HG03039 (cell line): ENCODE data around the gene LAD1.

Experiments used
- ATAC-seq: cut with Tn5 transposase; IDR thresholded peaks from one replicate; pipeline ENCODE4 v1.9.1; 2021; ENCODE audit warnings: mild to moderate bottlenecking, moderate library complexity; ENCODE audit not compliant: unreplicated experiment

The LAD1 gene

DNA sequence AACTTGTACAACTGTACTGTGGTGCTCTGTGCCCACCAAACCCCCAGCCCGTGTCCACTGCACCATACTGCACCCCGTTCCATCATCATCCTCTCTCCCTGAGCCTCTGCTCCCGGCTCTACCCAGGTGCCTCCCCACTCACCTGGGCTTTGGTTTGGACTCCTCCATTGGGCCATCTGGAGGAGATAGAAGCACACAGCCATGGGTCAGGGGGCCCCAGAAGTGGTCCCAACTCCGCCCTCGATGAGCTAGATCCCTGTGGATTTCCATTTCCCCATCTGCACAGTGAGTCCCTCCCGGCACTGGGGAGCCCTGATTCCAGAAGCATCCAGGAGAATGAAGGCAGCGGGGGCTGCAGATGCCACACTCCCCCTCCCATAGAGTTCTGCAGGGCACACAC lies 32.4 kb downstream of the LAD1 start:
- ATAC-seq, result no peak

DNA sequence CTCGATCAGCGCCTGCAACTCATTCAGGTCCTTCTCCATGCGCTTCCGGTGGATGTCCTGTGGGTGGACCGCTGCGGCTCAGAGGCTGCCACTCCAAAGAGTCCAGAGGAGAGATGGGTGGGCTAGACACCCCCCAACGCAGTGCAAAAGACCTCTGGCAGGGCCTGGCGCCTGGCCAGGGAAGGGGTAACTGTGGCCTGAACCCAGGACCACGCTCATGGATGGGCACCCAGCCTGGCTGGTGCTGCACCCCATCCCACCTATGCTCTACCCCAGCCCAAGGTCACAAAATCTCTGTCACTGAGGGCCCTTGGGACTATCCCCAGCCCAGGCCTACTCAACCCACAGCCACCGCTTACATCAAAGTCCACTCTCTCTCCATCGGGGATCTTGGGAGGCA lies 33.9 kb downstream of the LAD1 start:
- ATAC-seq, result no peak

DNA sequence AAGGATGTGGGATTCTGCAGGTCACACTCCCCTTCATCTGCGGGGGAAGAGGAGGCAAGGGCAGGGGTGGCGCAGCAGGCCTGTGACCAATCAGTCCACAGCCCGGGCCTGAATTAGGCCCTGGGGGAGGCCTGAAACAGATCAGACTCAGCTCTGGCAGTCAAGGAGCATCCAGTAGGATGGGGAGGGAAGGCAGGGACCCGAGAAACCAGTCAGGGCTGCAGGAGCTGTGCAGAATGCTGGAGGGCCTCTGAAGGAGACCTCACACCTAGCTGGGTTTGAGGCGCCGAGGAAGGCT lies 34.4 kb downstream of the LAD1 start:
- ATAC-seq, result no peak

DNA sequence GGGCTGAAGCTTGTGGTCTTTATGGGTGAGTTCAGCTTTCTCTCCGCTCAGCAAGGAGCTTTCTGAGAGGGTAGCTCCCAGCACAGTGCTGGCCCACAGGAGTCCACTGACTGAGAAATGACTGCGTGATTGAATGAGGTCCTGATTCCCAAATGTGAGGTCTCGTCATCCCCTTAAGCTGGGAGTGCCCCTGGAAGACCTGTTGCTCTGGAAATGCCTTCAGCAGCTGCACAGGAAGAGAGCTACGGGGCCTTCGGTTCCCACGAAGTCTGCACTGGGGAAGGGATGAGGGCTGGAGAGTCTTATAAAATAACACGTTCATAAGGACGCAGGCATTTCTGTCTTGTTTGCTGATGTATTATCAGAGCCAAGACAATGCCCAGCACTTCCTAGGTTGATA lies 35.7 kb downstream of the LAD1 start:
- ATAC-seq, result no peak

DNA sequence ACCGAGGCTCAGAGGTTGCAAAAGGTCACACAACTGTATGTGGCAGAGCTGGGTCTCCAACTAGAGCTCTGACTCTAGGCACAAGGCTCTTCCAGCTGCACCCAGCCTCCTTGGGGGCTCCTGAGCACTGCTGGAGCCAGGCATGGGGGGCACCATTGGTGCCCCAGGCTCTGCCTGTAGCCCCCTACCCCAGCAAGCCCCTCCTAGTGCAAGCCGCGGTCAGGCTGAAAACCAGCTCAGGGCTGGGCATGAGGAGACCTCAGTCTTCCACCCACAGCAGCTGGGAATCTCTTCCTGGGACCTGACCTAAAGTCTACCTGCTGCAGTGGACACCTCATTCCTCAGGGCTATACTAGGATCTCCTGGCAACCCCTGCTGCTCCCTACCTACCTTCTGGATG lies 36.2 kb downstream of the LAD1 start:
- no peak for ATAC-seq

DNA sequence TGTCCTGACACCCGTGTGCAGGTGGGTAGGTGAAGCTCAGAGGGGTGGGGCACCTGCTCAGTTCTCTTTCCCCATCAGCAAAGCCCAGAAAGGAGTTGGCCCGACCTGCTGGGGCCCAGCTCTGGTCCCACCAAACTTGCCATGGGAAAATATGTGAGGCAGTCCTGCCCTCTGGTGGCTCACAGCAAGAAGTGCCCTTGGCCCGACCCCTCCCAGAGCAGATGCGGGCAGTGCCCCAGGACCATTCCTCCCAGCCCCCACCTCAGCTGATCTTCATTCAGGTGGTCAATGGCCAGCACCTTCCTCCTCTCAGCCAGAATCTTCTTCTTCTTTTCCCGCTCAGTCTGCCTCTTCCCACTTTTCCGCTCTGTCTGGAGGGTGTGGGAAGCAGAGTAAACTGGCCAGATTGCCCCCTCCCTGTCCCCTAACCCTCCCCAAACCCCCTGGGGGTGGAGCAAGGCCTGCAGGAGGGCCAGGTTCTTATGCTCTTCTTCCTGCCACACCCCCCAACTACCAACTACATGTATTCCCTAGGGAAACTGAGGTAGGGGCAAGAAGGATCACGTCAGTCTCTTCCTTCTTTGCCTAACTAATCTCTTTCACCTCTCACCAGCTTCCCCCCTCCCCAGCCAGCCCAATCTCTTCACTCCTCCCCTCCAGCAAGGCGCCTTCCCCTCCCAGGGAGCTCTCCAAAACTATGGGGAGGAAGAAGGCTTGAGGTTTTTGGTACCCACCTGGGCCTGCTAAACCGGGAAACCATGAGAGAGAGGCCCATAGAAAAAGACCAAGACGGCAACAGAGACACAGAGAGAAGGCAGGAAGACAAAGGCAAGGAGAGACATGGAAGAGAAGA lies 37.2 kb downstream of the LAD1 start:
- ATAC-seq, result no peak

DNA sequence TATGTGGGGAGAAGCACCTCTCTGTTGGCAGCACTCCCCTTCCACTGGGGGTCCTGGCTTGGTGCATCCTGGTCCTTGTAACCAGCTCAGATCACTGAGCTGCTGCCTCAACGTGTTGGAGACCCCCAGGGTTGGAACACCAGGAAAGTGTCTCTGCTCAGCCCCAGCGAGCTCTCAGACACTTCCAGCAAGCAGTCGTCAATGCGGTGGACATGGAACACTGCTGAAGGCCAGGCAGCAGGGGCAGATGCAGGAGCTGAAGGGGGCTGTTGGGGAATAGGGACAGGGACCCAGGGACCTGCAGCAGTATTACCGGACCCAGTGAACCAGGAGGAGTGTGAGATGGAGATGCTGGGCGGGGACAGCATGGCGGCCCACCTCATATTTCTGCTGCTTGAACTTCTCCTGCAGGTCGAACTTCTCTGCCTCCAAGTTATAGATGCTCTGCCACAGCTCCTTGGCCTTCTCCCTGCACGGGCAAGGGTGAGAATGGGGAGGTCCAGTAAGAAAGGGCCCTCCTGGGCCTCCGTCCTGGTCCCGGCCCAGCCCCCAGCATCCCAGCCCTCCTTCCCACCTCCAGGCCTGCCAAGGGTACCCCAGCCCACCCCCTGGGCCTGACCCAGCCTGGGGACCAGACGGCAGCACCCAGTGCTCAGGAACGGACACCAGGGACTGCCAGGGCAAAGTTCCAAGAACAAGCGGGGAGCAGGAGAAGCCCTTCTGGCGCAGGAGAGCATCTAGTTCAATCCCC lies 38.0 kb downstream of the LAD1 start:
- ATAC-seq, result no peak

DNA sequence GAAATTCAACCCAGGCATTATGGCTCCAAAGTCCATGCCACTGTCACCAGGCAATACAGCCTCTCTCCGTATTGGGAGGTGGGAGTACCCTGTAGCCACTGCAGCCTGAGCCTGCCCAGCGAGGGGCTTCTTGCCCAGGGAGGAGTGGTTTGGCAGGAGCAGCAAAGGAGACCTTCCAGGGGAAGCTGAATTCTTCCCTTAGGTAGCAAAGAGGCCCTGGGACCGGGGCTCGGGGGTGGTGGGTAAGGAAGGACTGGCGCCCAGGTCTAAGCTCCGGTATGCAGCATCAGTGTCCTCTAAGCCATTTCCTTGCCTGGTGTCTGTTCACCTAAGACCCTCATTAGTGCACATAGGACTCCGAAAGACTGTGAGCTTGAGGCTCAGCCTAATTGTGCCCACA lies 38.6 kb downstream of the LAD1 start:
- no peak for ATAC-seq

DNA sequence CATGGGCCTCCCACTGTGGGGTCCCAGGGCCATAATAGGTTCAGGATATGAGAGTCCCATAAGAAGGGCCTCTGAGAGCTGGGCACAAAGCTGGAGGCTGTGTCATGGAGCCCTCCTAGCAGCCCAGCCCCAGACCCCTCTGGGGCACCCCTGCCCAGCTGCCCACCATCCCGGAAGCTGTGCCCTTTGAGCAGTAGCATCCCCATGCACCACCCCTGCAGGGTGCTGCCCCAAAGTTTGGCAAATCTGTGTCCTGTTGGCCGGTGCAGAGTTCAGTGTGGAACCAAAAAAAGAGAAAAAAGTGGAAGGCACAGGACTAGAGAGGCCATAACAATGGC lies 39.3 kb downstream of the LAD1 start:
- no peak for ATAC-seq

DNA sequence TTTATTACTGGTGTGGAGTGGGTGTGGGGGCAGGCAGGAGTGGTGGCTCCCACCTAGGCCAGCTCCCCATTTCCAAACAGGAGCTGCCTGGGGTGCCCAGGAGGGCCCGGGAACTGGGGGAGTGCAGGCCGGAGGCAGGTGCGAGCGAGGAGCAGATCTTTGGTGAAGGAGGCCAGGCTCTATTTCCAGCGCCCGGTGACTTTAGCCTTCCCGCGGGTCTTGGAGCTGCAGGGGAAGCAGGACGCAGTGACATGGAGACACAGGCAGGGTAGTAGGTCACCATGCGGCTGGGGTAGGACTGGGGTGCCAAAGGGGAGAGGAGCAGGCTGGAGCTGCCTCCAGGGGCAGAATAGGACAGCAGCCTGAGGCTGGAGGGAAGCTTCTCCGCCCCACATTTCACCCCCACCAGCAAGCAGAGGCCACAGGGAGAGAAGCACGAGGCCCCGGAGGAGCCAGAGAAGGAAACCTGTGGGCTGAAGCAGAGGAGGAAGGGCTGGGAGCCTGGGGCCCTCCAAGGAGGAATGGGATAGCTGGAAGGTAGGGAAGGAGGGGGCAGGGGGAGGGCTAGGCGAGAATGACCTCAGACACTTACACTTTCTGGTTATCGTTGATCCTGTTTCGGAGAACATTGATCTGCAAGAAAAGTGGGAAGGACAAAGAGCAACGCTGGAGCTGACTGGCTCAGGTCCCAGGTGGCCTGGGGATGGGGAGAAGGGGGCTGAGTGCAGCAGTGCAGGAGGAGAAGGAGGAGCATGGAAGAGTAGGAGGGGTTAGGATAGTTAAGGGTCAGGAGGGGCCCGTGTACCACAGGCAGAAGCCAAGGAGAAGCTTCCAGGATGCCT lies 39.9 kb downstream of the LAD1 start:
- no peak for ATAC-seq

DNA sequence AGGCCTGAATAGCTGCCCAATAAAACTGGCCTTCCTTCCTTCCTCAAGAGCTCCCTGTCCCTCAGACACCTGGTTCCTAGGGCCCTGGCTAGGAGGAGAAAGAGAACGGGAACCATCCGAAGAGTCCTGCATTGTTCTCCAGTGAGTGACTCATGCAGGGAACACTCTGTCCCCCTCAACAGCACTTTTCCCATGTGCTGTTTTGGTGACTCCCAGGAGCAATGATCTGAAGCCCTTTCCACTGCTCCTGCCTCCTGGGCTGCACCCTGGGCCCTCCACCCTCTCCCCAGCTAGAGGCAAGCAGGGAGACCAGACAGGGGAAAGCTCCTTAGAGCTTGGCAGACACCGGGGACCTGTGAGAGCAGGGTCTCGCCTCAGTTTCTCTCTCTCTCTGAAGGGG lies 40.5 kb downstream of the LAD1 start:
- ATAC-seq, result no peak

DNA sequence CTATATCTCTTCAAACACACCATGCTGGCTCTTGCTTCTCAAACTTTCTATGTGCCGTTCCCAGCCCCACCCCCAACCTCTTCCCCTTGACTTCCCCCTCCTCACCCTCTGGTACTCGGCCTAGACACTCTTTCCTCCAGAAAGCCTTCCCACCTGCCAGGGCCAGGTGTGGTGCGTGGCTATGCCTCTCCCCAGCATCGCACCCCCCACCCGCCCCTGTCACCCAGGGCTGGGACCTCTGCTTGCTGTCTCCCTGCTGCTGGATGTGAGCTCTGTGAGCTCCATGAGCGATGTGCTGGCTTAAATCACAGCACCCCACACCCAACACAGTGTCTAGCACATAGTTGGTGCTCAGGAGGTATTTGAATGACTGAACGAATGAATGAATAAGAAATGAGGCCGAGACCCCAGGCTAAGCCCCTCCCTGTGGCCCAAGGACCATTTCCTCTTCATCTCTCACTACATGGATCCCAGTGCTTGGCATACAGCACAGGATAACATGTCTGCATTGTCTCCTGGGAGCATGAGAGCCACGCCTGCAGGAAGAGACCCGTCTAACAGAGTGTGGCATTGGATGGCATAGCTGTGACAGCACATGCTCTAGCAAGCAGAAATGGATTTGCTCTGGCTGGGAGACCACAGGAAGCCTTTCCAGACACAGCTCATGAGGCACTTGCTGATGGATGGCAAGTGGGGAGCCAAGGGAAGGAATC lies 41.3 kb downstream of the LAD1 start:
- no peak for ATAC-seq

DNA sequence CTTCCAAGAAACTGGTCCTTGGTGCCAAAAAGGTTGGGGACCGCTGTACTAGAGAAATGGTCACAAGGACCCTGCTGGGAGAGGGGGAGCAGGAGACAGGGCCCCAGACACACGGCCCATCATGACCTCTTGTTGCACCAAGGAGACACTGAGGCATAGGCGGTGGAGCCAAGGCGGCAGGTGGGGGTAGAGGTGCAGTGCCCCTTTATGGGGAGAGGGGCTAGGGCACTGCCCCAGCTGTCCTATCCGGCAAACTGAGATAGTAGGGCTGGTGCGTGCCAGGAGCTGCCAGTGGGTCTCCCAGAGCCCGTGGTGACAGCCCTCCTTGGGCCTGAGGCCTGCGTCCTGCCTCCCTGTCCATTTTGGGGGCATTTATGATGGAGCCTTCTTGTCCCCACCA lies 41.9 kb downstream of the LAD1 start:
- ATAC-seq, result no peak

DNA sequence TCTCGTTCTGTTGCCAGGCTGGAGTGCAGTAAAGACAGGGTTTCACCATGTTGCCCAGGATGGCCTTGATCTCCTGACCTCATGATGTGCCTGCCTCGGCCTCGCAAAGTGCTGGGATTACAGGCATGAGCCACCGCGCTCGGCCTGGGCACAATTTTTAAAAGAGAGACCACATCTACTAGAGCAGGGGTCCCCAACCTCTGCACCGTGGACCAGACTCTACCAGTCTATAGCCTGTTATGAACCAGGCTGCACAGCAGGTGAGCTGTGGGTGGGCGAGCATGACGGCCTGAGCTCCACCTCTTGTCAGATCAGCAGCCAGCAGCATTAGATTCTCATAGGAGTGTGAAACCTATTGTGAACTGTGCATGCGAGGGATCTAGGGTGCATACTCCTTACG lies 42.4 kb downstream of the LAD1 start:
- no peak for ATAC-seq

DNA sequence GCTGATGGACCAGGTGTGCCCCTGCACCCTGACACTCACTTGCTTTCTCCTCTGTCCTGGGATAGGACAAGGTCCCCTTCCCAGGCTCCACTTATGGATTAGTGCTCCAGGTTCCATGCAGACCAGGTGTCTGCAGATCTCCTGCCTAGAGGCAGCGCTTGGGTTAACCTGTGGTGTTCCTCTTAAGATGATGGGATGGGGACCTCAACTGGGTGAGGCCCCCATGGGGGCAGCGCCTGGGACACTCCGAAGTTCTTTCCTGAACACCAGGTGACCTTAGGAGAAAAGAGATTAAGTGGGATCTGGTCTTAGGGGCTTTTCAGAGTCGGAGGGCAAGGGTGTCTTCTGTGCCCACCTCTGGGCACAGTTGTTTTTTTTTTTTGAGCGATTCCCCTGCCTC lies 42.9 kb downstream of the LAD1 start:
- no peak for ATAC-seq

DNA sequence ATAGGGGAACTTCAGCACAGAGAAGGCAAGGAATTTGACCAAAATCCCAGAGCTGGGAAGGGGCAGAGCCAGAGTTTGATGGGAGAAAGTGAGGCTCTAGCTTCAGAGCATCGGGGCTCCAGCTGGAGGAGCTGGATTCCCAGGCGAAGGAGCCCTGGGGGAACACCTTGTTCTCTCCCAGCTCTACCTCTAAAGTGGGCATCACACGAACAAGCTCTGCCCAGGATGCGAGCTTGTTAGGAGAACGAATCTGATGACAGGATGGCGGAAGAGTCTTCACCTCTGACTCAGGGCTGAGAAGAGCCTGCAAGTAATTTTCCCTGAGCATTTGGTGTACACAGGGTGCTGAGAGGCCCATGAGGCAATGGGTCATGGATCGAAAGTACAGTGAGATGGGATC lies 43.7 kb downstream of the LAD1 start:
- no peak for ATAC-seq

DNA sequence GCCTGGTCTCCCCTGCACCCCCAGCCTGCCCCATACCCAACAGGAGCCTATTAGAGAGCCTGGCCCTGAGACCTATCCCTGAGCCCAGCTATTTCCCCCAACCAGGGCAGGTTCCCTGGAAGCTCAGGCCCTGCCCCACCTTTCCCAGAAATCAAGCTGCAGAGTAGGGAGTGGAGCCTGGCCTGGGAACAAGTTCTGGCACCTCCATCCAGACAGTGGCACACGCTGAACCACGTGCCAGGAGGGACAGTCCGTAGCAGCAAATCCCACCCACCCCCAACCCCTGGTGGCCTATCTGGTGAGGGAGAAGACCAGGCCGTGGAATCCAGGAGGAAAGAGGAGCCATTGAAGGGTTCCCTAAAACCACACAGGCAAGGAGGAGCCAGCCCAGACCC lies 44.2 kb downstream of the LAD1 start:
- no peak for ATAC-seq

DNA sequence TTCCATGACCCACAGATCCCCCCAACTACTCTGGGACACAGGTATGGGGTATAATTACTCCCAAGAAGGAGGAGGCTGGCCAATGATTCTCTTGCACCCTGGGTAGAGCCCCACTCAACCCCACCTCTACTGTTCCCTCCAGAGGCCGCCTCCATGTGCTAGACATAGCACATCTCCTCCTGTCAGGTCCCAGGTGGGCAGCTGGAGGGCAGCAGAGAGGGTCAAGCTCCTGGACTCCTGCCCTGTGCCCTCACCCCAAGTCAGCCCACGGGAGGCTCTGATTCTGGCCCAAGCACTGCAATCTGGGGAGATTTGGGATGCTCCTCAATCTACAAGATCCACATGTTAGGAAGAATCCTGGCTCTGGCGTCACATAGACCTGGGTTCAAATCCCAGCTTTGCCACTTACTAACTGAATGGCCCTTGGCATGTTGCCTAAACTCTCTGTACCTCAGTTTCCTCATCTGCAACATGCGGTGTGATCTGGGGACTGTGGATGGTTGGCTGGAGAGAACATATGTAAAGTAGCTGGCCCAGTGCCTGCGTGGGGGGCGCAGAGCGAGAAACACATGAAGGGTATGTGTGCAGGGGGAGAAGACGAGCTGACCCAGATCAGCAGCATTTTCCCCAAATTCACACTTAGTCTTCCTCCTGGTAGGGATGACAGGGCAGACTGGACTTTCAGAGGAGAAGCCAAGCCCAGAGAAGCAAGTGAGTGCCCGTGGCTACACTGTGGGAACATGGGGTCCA lies 44.8 kb downstream of the LAD1 start:
- ATAC-seq, result no peak

DNA sequence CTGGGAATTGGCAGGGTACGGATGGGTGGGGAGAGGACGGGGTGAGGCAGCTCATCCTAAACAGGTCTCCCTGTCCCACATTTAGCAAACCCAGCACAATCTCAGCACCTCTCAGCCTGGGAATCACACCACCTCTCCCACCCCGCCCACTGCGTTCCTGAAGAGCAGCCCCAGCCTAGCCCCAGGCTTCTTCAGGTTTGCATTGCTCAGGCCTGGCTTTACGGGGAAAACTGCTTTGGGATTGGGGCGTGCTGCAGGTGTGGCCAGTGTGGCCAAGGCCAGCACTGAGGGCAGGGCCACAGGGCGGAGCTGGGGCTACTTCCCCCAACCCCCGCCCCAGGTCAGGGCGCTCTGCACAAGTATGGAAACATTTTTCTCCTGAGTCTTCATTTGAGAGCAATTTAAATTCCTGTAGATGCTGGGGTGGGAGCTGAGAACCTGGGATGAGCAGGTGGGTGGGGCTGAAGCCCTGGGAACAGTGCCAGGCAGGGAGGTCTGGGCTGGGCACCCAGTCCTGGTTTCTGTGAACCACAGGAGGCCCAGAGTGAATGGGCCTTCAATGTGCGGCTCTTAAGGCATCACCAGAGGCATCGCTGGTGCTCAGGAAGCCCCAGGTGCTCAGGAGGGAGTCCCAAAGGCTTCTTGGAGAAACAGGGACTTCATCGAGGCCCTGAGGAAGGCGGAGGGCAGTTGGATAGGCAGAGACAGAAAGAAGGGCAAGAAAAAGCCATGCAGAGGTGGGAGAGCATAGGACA lies 45.8 kb downstream of the LAD1 start:
- no peak for ATAC-seq

DNA sequence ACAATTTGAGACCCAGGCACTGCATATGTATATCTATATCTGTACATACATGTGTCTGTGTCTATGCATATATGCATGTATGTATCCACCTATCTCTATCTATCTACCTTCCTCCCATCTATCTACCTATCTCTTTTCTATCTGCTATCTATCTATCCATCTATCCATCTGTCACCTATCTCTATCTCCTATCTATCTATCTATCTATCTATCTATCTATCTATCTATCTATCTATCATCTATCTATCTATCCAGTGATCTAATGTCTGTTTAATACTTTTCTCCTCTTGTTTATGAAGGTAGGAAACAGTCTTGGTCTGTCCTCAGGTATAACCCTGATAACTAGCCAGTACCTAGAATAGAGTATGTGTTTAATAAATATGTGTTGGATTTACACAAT lies 47.5 kb downstream of the LAD1 start:
- no peak for ATAC-seq
